Measurements from ENCODE around the gene TUFT1.
"Not testable (repeated sequence)": the region's sequence is repeated elsewhere in the genome, so short reads cannot be mapped to it uniquely, and the experiment has no call there.

Gene TUFT1

DNA sequence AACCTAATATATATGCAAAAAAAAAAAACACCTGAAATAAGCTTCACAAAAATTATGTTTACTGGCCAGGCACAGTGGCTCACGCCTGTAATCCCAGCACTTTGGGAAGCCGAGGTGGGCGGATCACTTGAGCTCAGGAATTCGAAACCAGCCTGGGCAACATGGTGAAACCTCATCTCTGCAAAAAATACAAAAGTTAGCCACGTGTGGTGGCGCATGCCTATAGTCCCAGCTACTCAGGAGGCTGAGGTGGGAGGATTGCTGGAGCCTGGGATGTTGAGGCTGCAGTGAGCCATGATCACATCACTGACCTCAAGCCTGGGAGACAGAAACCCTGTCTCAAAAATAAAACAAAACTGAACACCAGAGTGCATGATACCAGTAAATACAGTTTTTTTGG, 78.9 kb downstream of the TUFT1 start:
- DNase-seq: not testable (repeated sequence)

DNA sequence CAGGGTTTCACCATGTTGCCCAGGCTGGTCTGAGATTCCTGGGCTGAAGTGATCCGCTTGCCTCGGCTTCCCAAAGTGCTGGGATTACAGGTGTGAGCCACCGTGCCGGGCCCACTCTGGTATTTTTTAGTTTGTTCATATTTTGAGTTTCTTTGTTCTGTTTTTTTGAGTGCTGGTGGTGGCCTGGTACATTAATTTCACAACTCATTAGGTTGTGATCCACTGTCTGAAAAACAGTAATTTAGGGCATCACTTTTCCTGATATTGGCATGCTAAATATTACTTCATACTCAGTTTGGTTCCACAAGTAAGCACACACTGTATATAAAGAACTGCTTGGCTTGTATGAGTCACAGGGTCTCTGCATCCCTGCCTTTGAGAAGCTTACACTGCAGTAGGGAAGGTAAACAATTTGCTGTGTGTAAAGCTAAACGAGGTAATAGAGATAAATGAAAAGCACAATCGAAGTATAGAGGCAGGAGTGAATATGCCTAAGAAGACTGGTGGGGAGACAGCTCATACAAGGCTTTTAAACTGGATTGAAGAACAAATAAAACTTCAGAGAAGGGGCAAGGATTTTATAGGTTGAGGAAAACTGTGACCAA, 79.5 kb downstream of the TUFT1 start:
- DNase-seq: peak; percentile 12

DNA sequence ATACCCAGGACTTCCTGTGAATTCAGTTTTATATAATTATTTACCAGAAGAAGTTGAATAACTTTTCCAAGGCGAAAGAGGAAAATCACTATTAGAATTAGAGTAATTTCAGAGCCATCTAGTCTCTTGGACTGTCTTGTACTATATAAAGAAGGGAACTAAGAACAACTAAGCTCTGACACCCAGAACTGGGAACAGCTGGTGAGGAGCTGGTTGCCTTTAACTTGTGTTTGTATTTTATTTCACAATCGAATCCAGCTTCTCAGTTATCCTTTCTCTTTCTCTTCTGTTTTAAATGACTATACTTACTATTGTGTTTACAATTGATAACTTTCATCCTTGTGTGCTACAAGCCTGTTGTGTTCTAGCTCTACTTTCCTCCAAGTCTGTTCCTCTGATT, 80.2 kb downstream of the TUFT1 start:
- no peak for DNase-seq

DNA sequence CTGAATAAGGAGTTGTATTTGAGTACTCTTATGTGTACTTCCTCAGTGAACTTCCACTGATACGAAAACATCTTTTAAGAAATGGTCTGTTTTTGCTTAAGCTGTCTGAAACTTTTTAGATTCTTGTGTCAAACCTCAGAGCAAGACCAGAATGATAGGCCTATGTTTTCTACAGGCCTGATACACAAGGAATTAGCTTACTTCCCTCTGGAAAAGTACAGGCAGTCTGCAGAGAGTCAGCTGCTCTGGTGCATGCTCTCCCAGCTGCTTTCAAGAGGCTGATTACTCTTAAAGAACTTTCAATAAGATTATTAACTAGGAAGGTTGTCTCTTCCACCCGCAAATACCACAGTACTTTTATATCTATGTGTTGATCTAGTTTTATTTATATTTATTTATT, 81.2 kb downstream of the TUFT1 start:
- no peak for DNase-seq

DNA sequence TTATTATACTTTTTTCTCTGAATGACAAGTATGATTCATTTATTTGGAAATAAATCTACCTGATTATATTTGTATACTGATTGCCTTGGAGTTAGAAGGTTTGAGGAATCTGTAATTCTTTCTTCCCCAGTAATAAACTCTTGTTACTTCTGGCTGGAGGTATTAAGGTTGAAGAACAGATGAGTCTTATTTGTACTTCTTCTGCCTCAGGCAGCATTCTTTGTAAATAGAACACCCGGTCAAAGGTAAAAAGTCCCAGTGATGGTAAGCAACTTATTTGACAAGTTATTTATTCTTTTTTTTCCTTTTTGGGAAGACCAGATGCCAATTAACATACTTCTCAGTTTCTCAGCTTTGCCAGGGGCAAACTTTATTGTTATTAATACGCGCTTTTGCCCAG, 84.7 kb downstream of the TUFT1 start:
- DNase-seq: no peak

DNA sequence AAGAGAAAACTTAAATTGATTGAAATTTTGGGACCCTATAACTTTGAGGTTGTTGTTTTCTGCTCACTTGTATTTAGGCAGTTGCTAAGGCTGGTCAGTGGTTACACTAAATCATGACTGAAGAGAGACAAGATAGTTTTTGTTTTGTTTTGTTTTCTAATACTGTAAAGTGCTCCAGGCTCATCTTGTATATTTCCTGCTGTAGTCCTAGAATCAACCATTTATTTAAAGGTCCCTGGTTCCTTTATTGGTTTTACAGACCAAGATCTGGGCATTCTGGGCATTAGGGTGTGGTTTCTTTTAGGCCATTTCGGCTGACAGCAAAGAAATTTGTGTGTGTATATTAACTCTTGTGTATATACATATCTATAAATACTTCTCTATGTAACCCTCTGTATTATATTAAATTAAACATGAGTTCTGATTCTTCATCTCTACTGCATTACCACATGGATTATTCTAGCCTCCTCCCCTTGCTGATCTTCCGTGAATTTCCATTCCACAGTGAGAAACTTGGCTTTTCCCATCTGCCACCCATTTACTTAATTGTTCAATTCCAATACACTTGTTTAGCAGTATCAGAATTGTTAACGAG, 86.7 kb downstream of the TUFT1 start:
- no peak for DNase-seq

DNA sequence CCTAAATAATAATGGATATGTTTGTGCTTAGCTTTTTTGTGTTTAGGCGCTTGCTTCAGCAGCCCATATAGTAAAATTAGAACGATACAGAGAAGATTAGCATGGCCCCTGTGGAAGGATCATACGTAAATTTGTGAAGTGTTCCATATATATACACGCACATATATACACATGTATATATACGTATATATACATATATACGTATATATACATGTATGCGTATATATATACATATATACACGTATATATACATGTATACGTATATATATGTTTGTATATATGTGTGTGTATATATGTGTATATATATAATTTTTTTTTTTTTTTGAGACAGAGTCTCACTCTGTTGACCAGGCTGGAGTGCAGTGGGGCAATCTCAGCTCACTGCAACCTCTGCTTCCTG, 89.2 kb downstream of the TUFT1 start:
- DNase-seq: no peak
